Aorta (tissue), 5 donors: Measurements from ENCODE around the gene SDCBP2. TPM values are rescaled to one million over a fixed set of nuclear protein-coding genes. Genes with fewer than 3 reads are reported as not detected.

Source experiments
- ATAC-seq: fragments of 200-7000 bp; cut with Tn5 transposase; one replicate; pipeline ENCODE4 v1.9.1; 2022; ENCODE audit warnings: moderate library complexity; ENCODE audit not compliant: low FRiP score
- DNase-seq, 2 donors: peaks; one replicate each; pipeline ENCODE4 v3.0.0-alpha.2; 2020
- H3K27ac ChIP-seq, 2 donors: one replicate each; pipeline ENCODE4 v1.5.1; 2013; ENCODE audit warnings: low read length in 2 of 2, mild to moderate bottlenecking in 2 of 2, moderate library complexity in 2 of 2, control low read depth in 1 of 2, inconsistent platforms in 1 of 2, low read depth in 1 of 2
- H3K27me3 ChIP-seq, 2 donors: one replicate each; pipeline ENCODE4 v1.6.1; 2013; ENCODE audit warnings: control low read depth in 1 of 2, low read length in 1 of 2, mild to moderate bottlenecking in 1 of 2, moderate library complexity in 1 of 2; ENCODE audit not compliant: insufficient read depth in 2 of 2, control insufficient read depth in 1 of 2
- H3K36me3 ChIP-seq, 2 donors: one replicate each; pipeline ENCODE4 v1.6.1; 2013; ENCODE audit warnings: control low read depth in 1 of 2, low read length in 1 of 2, mild to moderate bottlenecking in 1 of 2; ENCODE audit not compliant: insufficient read depth in 2 of 2, control insufficient read depth in 1 of 2
- H3K4me1 ChIP-seq, 2 donors: one replicate each; pipeline ENCODE4 v1.6.1; 2013; ENCODE audit warnings: low read length in 2 of 2, control low read depth in 1 of 2, mild to moderate bottlenecking in 1 of 2, moderate library complexity in 1 of 2; ENCODE audit not compliant: insufficient read depth in 2 of 2, control insufficient read depth in 1 of 2
- H3K4me3 ChIP-seq, 2 donors: one replicate each; pipeline ENCODE4 v1.5.1; 2013; ENCODE audit warnings: low read length in 2 of 2, control low read depth in 1 of 2, mild to moderate bottlenecking in 1 of 2
- H3K9me3 ChIP-seq: one replicate; pipeline ENCODE4 v1.6.1; 2013; ENCODE audit warnings: mild to moderate bottlenecking, low read length; ENCODE audit not compliant: control insufficient read depth
- WGBS, 2 donors: extraction: QIAGEN DNeasy Blood & Tissue Kit; methylation state at CpG; one replicate each; pipeline ENCODE4 v1.1.7; 2013; 5-methylcytosine and 5-hydroxymethylcytosine counted together
- intact Hi-C, 2 donors: fragments of 100-400 bp; cut with DNase I; formaldehyde crosslinking; loops; one replicate each; pipeline versions ENCODE4 v1.14.2 to v1.15.0; 2022
- polyA plus RNA-seq, 2 donors: library from polyadenylated mRNA; stranded (reverse); fragments of 200-250 nt; gene quantifications; one replicate each; pipeline ENCODE4 v1.2.3, GENCODE V29; 2013
- total RNA-seq, 2 donors: library from RNA; stranded (reverse); fragmentation: NEBNext Ultra II Directional; extraction: Animal tissue kit (Norgen Biotek cat#: 25700); gene quantifications; one replicate each; pipeline ENCODE4 v1.2.1, GENCODE V29; 2021
- donor health status: healthy with polysubstance abuse.
- donor health status: Bipolar disorder and iron deficiency.
- donor health status: DM: no; HTN: no; CAD: no.
- donor health status: DM: no; HTN: no; CAD: no.
- donor health status: DM: yes; HTN: yes; CAD: no.

The SDCBP2 gene
- total and polyA plus RNA-seq, 4 donors = 4.0 to 63.4 (median 6.1) TPM

GRCh38 chr20:1334761-1335160 is 5.8 kb upstream of the SDCBP2 start:
- intact Hi-C loops = no loop called here
- Histone ChIP-seq H3K4me3 (no peak overlapping the region), H3K27me3 (no peaks in the 10 kb centered on the region), H3K9me3 (no peaks in the 10 kb centered on the region), H3K27ac (no peak overlapping the region), H3K4me1 (no peaks in the 10 kb centered on the region), H3K36me3 (no peaks in the 10 kb centered on the region)
- ATAC-seq (no peak), DNase-seq (no peak)
- whole genome bisulfite sequencing, 2 donors = 76 to 78% methylated on average over 3 of the region's 3 CpGs

GRCh38 chr20:1334370-1334731 is 5.4 kb upstream of the SDCBP2 start:
- intact Hi-C loops = no loop called here
- Histone ChIP-seq H3K9me3 (no peaks in the 10 kb centered on the region), H3K4me1 (no peaks in the 10 kb centered on the region), H3K27ac (no peak overlapping the region), H3K36me3 (no peaks in the 10 kb centered on the region), H3K4me3 (no peak overlapping the region), H3K27me3 (no peaks in the 10 kb centered on the region)
- no peak for DNase-seq
- no peak for ATAC-seq
- WGBS, 2 donors = 83 to 95% methylated on average over 4 of the region's 4 CpGs

- H3K4me3 ChIP-seq = no peak overlapping the region
- no peaks in the 10 kb centered on the region for H3K27me3 ChIP-seq
- H3K4me1 ChIP-seq = no peaks in the 10 kb centered on the region
- ATAC-seq (no peak), DNase-seq (no peak)
- intact Hi-C loops = no loop called here
- no peak overlapping the region for H3K27ac ChIP-seq
- no peaks in the 10 kb centered on the region for H3K9me3 ChIP-seq
- WGBS, 2 donors = 93% methylated on average over 11 of the region's 11 CpGs
- no peaks in the 10 kb centered on the region for H3K36me3 ChIP-seq
Measured at GRCh38 chr20:1333462-1334369, 4.8 kb upstream of the SDCBP2 start.

- DNase-seq (no peak), ATAC-seq (peak; percentile 36)
- H3K4me3 ChIP-seq = no peak overlapping the region
- H3K4me1 ChIP-seq = no peaks in the 10 kb centered on the region
- no peak overlapping the region for H3K27ac ChIP-seq
- no peaks in the 10 kb centered on the region for H3K27me3 ChIP-seq
- 91% methylated on average over 2 of the region's 2 CpGs for WGBS, 2 donors
- intact Hi-C loops = no loop called here
- H3K9me3 ChIP-seq = no peaks in the 10 kb centered on the region
- no peaks in the 10 kb centered on the region for H3K36me3 ChIP-seq
Measured at GRCh38 chr20:1332749-1333300, 3.9 kb upstream of the SDCBP2 start.

GRCh38 chr20:1331801-1332453 is 3.0 kb upstream of the SDCBP2 start:
- intact Hi-C loops = no loop called here
- Histone ChIP-seq H3K4me1 (no peaks in the 10 kb centered on the region), H3K36me3 (no peaks in the 10 kb centered on the region), H3K4me3 (no peak overlapping the region), H3K27ac (no peak overlapping the region), H3K9me3 (no peaks in the 10 kb centered on the region), H3K27me3 (no peaks in the 10 kb centered on the region)
- WGBS, 2 donors = 95 to 97% methylated on average over 6 of the region's 6 CpGs
- ATAC-seq = no peak
- DNase-seq = peak in 1 of 2 donors; percentile 46

GRCh38 chr20:1331101-1331500 is 2.2 kb upstream of the SDCBP2 start:
- DNase-seq (peak in 1 of 2 donors; percentile 26), ATAC-seq (no peak)
- intact Hi-C loops = no loop called here
- H3K36me3 ChIP-seq = no peaks in the 10 kb centered on the region
- no peaks in the 10 kb centered on the region for H3K27me3 ChIP-seq
- H3K27ac ChIP-seq = no peak overlapping the region
- 88 to 94% methylated on average over 2 of the region's 2 CpGs for WGBS, 2 donors
- H3K9me3 ChIP-seq = no peaks in the 10 kb centered on the region
- H3K4me3 ChIP-seq = no peak overlapping the region
- no peaks in the 10 kb centered on the region for H3K4me1 ChIP-seq

- WGBS, 2 donors = 66 to 72% methylated on average over 6 of the region's 6 CpGs
- intact Hi-C loops = no loop called here
- H3K9me3 ChIP-seq = no peaks in the 10 kb centered on the region
- ATAC-seq = no peak
- H3K4me1 ChIP-seq = no peaks in the 10 kb centered on the region
- no peak overlapping the region for H3K4me3 ChIP-seq
- no peaks in the 10 kb centered on the region for H3K27me3 ChIP-seq
- no peaks in the 10 kb centered on the region for H3K36me3 ChIP-seq
- no peak overlapping the region for H3K27ac ChIP-seq
- DNase-seq = no peak
Measured at GRCh38 chr20:1330075-1330830, 1.3 kb upstream of the SDCBP2 start.

GRCh38 chr20:1327827-1328679 is 886 bp downstream of the SDCBP2 start:
- Histone ChIP-seq H3K36me3 (no peaks in the 10 kb centered on the region), H3K4me1 (no peaks in the 10 kb centered on the region), H3K27ac (no peak overlapping the region), H3K4me3 (no peak overlapping the region), H3K9me3 (no peaks in the 10 kb centered on the region), H3K27me3 (no peaks in the 10 kb centered on the region)
- intact Hi-C loops = loop anchor here (5.0 to 10.0 kb wide), 2 partner anchors 134 to 1327 kb away; partner anchors contain the start of gene NOP56 (in 1 of the 2)
- ATAC-seq (no peak), DNase-seq (no peak)
- WGBS, 2 donors = 86 to 88% methylated on average over 7 of the region's 7 CpGs
